Vagina (tissue), 2 donors: ENCODE results near the gene ZSCAN23. TPM values are rescaled to one million over a fixed set of nuclear protein-coding genes. Genes with fewer than 3 reads are reported as not detected.

Experiments used
- DNase-seq, 2 donors: peaks; one replicate each; pipeline ENCODE4 v3.0.0-alpha.2; 2017; ENCODE audit errors: extremely low spot score in 2 of 2
- H3K27ac ChIP-seq: fragments of 200-600 bp; sonication (generic); one replicate; pipeline ENCODE4 v1.5.1; 2019
- H3K27me3 ChIP-seq: fragments of 200-600 bp; sonication (generic); one replicate; pipeline ENCODE4 v1.5.1; 2019
- H3K36me3 ChIP-seq, 2 donors: fragments of 200-600 bp; sonication (generic); one replicate each; pipeline ENCODE4 v1.5.1; 2017 to 2019
- H3K4me1 ChIP-seq: fragments of 200-600 bp; sonication (generic); one replicate; pipeline ENCODE4 v1.5.1; 2019
- H3K4me3 ChIP-seq, 2 donors: fragments of 200-600 bp; sonication (generic); 1 replicate in 1 of 2; 2 replicates in 1 of 2; pipeline ENCODE4 v1.5.1; 2016 to 2019
- H3K9me3 ChIP-seq: fragments of 200-600 bp; sonication (generic); one replicate; pipeline ENCODE4 v1.5.1; 2019
- CTCF ChIP-seq, 3 experiments: fragments of 450-650 bp in 2 of 3; fragments of 200-600 bp in 1 of 3; sonication (generic) in 1 of 3; IDR thresholded peaks; one replicate each; pipeline ENCODE4 v1.5.1; 2017 to 2019; ENCODE audit warnings: antibody characterized with exemption in 3 of 3, mild to moderate bottlenecking in 2 of 3, moderate library complexity in 2 of 3
- POLR2A ChIP-seq, 2 donors: fragments of 450-650 bp; IDR thresholded peaks; one replicate each; pipeline ENCODE4 v1.6.1; 2017; ENCODE audit warnings: antibody characterized with exemption in 2 of 2, mild to moderate bottlenecking in 2 of 2, moderate library complexity in 2 of 2
- POLR2AphosphoS5 ChIP-seq, 2 donors: sonication (generic); formaldehyde crosslinking; IDR thresholded peaks; one replicate each; pipeline ENCODE4 v1.9.0; 2017; ENCODE audit warnings: antibody characterized with exemption in 2 of 2, mild to moderate bottlenecking in 2 of 2, low read depth in 1 of 2; ENCODE audit not compliant: insufficient read depth in 1 of 2
- intact Hi-C: fragments of 100-400 bp; cut with DNase I; formaldehyde crosslinking; loops from one replicate; pipeline ENCODE4 v1.15.1; 2023
- total RNA-seq: library from RNA; depleted of rRNA; stranded (reverse); fragments of >200 nt; gene quantifications from one replicate; pipeline ENCODE4 v1.2.3, GENCODE V29; 2016

Gene ZSCAN23
- total RNA-seq, 1 donor from 2014 or later: 0.98 TPM

- intact Hi-C loops: no loop called here
- Histone ChIP-seq H3K4me1 (peaks cover 11% of the 10 kb centered on the region), H3K27me3 (no peaks in the 10 kb centered on the region), H3K36me3 (no peaks in the 10 kb centered on the region), H3K27ac (no peak overlapping the region), H3K9me3 (no peaks in the 10 kb centered on the region), H3K4me3 (peak overlapping the region; percentile 50 to 68)
- TF ChIP-seq CTCF (IDR thresholded peaks at IDR 0.05): no peak
- no peak for TF ChIP-seq POLR2A (IDR thresholded peaks at IDR 0.05)
- TF ChIP-seq POLR2AphosphoS5 (IDR thresholded peaks at IDR 0.05; ENCODE audit: insufficient read depth in 1 of 2, low read depth in 1 of 2): no peak
- DNase-seq: no peak
Observed at GRCh38 chr6:28442586-28442985, 705 bp downstream of the ZSCAN23 start.

GRCh38 chr6:28436404-28436803 lies 6.9 kb downstream of the ZSCAN23 start:
- TF ChIP-seq POLR2AphosphoS5 (IDR thresholded peaks at IDR 0.05; ENCODE audit: insufficient read depth in 1 of 2, low read depth in 1 of 2): no peak
- TF ChIP-seq CTCF (IDR thresholded peaks at IDR 0.05): no peak
- TF ChIP-seq POLR2A (IDR thresholded peaks at IDR 0.05): no peak
- intact Hi-C loops: no loop called here
- Histone ChIP-seq H3K9me3 (no peaks in the 10 kb centered on the region), H3K27ac (no peak overlapping the region), H3K4me3 (no peak overlapping the region), H3K27me3 (no peaks in the 10 kb centered on the region), H3K36me3 (peaks cover 0 to 5% of the 10 kb centered on the region in 2 donors), H3K4me1 (no peaks in the 10 kb centered on the region)
- no peak for DNase-seq

GRCh38 chr6:28433119-28433518 lies 10.2 kb downstream of the ZSCAN23 start:
- intact Hi-C loops: no loop called here
- Histone ChIP-seq H3K9me3 (no peaks in the 10 kb centered on the region), H3K27me3 (no peaks in the 10 kb centered on the region), H3K4me1 (no peaks in the 10 kb centered on the region), H3K4me3 (no peak overlapping the region), H3K36me3 (peaks cover 0 to 5% of the 10 kb centered on the region in 2 donors), H3K27ac (no peak overlapping the region)
- DNase-seq: no peak
- no peak for TF ChIP-seq CTCF (IDR thresholded peaks at IDR 0.05)
- no peak for TF ChIP-seq POLR2AphosphoS5 (IDR thresholded peaks at IDR 0.05; ENCODE audit: insufficient read depth in 1 of 2, low read depth in 1 of 2)
- TF ChIP-seq POLR2A (IDR thresholded peaks at IDR 0.05): no peak

- Histone ChIP-seq H3K9me3 (no peaks in the 10 kb centered on the region), H3K27ac (no peak overlapping the region), H3K36me3 (peaks cover 0 to 5% of the 10 kb centered on the region in 2 donors), H3K27me3 (no peaks in the 10 kb centered on the region), H3K4me1 (no peaks in the 10 kb centered on the region), H3K4me3 (no peak overlapping the region)
- TF ChIP-seq POLR2A (IDR thresholded peaks at IDR 0.05) (no peak), CTCF (IDR thresholded peaks at IDR 0.05) (no peak), POLR2AphosphoS5 (IDR thresholded peaks at IDR 0.05; ENCODE audit: insufficient read depth in 1 of 2, low read depth in 1 of 2) (no peak)
- intact Hi-C loops: no loop called here
- DNase-seq: no peak
Observed at GRCh38 chr6:28429781-28430180, 13.5 kb downstream of the ZSCAN23 start.

GRCh38 chr6:28425944-28426541 lies 17.2 kb downstream of the ZSCAN23 start:
- Histone ChIP-seq H3K36me3 (no peaks in the 10 kb centered on the region), H3K27ac (no peak overlapping the region), H3K9me3 (no peaks in the 10 kb centered on the region), H3K4me3 (no peak overlapping the region), H3K4me1 (no peaks in the 10 kb centered on the region), H3K27me3 (no peaks in the 10 kb centered on the region)
- TF ChIP-seq POLR2A (IDR thresholded peaks at IDR 0.05): no peak
- no peak for TF ChIP-seq POLR2AphosphoS5 (IDR thresholded peaks at IDR 0.05; ENCODE audit: insufficient read depth in 1 of 2, low read depth in 1 of 2)
- no peak for TF ChIP-seq CTCF (IDR thresholded peaks at IDR 0.05)
- intact Hi-C loops: no loop called here
- no peak for DNase-seq
